ENCODE results near the gene RINL.
"Not testable (repeated sequence)": the region's sequence is repeated elsewhere in the genome, so short reads cannot be mapped to it uniquely, and the experiment has no call there.

The RINL gene

DNA sequence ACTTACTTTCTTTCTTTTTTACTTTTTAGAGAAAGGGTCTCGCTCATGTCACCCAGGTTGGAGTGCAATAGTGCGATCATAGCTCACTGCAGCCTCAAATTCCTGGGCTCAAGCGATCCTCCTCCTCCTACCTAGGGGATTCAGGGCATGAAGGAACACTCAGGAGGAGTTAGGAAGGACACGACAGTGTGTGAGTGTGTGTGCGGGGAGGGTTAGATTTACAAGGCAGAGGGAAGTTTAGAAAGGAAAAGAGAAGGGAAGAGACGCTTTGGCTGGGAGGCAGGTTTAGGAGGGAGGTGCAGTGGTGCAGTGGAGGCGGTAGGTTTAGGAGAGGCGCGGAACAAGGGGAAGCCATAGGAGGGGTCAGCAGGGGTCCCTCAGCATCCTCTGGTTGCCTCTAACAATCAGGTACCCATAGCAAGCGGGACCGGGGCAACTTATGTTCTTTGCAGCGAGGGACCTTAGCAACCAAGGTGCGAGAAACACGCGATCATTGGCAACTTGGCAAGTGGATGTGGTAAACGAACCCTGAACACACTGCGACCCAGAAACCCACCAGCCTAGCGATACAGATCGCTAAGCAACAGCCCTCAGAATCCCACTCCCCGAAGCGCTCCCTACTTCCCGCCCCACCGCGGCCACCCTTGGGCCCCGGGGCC is 20.8 kb upstream of the RINL start:
- DNase-seq (ENCODE audit: insufficient read length, low spot score) (no peak), FAIRE-seq (no peak)
- TF ChIP-seq POLR2A (IDR thresholded peaks at IDR 0.05; ENCODE audit: low read depth, low read length) = no peak

DNA sequence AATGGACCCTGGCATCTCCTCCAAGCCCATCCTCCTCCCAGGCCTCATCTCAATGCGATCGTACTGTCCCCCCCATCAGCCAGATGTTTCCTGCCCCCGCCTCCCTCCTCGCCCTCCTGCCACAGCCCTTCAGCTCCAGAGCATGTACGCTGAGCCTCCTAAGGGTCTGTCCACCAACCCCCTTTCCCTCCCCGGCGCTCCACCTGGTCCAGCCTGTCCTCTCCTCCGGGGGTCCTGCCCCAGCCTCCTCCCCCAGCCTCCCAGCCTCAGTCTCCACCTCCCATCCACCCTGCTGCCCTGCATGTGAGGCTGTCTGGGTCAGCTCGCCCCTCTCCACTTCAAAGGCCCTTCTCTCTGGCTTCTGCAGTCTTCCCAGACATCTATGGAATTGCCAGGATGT is 16.9 kb upstream of the RINL start:
- no peak for TF ChIP-seq POLR2A (IDR thresholded peaks at IDR 0.05; ENCODE audit: low read depth, low read length)
- DNase-seq (ENCODE audit: insufficient read length, low spot score) (no peak), FAIRE-seq (no peak)

DNA sequence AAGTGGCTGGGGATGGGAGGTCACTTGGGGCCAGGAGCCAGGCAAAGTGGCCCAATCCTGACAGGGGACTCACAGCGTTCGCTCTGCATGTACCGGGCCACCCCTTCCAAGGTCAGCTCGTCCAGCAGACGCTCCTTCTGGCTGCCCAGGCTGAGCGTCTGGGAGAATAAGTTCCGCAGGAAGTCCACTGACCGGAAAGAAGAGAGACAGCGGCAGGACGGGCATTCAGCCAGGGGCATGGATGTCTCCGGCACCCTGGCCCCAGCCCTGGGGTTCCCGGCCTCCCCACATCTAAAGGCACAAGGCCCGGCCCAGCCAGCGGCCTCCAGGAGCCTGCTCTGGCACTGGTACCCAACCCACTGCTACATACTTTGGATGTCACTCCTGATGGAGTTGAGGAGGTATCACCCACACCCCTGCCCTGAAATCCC is 15.3 kb upstream of the RINL start:
- no peak for FAIRE-seq
- TF ChIP-seq POLR2A (IDR thresholded peaks at IDR 0.05; ENCODE audit: low read depth, low read length) = no peak
- no peak for DNase-seq (ENCODE audit: insufficient read length, low spot score)

DNA sequence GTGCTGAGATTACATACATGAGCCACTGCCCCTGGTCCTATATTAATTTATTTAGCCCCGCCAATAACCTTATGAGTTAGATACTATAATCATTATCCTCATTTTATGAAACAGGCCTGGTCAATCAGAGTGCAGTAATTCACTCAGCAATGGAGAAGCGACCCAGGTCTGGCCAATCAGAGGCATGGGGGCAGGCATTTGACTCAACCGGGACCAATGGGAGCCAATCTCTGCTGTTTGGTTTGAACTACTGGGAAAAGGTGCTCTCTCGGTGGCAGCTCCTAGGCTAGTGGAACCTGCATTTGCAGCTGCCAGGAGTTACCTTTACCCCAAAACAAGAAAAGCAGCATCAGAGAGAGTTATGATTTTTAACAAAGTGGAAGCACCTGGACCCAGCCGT is 14.8 kb upstream of the RINL start:
- DNase-seq (ENCODE audit: insufficient read length, low spot score) = no peak
- no peak for FAIRE-seq
- no peak for TF ChIP-seq POLR2A (IDR thresholded peaks at IDR 0.05; ENCODE audit: low read depth, low read length)

DNA sequence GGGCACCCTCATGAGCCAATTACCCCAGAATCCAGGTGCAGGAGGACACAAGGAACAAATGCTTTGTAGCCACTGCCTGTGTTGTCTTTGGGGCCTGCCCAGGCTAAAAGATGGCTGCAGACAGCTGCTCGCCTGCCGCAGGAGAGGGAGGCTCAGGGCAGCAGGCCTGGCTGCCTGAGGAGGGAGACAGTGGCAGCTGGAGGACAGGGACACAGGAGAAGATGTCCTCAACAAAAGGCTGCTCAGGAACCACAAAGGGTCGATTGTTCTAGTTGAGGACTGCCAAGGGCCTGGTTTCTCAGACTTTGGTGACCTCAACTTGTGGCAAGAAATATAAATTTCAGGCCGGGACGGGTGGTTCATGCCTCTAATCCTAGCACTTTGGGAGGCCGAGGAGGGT is 13.7 kb upstream of the RINL start:
- no peak for FAIRE-seq

DNA sequence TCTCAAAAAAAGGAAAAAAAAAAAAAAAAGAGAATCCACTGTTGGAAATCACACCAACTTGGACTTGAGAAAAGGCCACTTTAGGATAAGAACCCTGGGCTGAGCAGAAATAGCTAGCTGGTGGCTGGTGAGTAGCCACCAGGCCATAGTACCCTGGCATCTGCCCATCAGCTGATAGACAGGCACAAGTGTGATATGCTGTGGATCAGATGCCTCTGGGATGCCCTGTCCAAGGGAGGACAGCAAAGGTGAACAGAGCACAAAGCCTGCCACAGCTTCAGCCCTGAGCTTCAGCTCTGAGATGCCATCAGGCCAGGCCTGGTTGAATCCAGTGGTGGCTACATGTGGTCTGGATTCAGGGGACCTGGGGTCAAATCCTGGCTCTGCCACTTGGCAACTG is 12.6 kb upstream of the RINL start:
- no peak for TF ChIP-seq POLR2A (IDR thresholded peaks at IDR 0.05; ENCODE audit: low read depth, low read length)
- FAIRE-seq (no peak), DNase-seq (ENCODE audit: insufficient read length, low spot score) (no peak)

More for the DNA sequence above, 13.7 kb upstream of the RINL start:
- TF ChIP-seq POLR2A (IDR thresholded peaks at IDR 0.05; ENCODE audit: low read depth, low read length) = 0 out of 2 replicates have a peak, but pooled peaks have one; percentile 10
- no peak for DNase-seq (ENCODE audit: insufficient read length, low spot score)

DNA sequence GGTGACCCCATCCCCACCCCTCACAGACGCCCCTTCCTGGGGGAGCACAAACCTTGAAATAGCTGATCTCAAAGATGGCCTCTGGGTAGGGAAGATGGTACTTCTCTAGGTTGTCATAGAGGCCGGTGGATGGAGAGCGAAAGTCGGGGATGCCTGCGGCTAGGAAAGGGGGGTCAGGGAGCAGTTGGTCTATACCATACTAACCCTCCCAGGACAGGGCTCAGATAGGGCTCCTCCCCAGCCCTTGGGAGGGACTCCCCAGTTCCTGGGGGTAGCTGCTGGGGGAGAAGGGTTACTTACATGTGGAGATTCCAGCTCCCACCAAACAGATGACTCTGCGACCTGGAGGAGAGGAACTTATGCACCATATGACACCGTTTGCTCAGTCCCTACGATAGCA is 11.7 kb upstream of the RINL start:
- FAIRE-seq (no peak), DNase-seq (ENCODE audit: insufficient read length, low spot score) (no peak)
- no peak for TF ChIP-seq POLR2A (IDR thresholded peaks at IDR 0.05; ENCODE audit: low read depth, low read length)

DNA sequence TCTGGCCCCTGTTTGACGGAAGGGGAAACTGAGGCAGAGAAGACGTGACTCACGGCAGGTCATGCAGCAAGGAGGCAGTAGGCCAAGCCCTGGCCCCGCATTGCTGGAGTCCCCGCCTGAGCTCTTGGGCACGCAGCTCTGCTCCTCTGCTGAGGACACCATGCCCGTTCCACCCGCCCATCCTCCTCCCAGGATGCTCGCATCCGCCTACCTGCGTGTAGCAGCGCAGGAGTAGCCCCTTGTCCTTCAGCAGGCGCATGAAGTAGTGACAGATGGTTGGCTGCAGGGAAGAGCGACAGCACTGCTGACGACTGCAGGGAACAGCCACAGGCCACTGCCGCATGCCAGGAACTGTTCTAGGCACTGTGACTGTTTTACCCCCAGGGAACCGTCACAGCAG is 10.8 kb upstream of the RINL start:
- FAIRE-seq (no peak), DNase-seq (ENCODE audit: insufficient read length, low spot score) (no peak)
- TF ChIP-seq POLR2A (IDR thresholded peaks at IDR 0.05; ENCODE audit: low read depth, low read length) = no peak

DNA sequence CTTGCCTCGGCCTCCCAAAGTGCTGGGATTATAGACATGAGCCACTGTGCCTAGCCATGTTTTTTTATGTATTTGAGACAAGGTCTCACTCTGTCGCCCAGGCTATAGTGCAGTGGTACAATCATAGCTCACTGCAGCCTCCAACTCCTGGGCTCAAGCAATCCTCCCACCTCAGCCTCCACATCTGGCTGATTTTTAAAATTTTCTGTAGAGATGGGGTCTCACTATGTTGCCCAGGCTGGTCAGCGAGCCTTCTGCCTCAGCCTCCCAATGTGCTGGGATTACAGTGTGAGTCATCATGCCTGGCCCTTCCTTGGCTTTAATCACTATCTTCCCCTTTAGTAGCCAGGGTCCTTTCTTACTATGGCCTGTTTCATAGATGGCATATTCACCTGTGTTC is 6.6 kb upstream of the RINL start:
- DNase-seq (ENCODE audit: insufficient read length, low spot score); FAIRE-seq: not testable (repeated sequence)

DNA sequence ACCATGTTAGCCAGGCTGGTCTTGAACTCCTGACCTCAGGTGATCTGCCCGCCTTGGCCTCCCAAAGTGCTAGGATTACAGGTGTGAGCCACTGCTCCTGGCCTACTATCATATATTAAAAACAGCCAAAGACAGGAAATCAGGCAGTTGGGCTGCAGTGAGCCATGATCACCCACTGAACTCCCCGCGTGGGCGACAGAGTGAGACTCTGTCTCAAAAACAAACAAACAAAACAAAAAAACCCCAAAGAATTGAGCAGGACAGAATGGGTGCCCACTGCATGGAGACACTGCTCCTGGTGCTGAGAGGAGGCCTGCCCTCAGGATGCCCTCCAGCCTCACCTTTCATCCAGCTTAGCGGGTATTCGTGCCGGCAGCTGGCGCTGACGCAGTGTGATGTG is 5.2 kb upstream of the RINL start:
- no peak for DNase-seq (ENCODE audit: insufficient read length, low spot score)
- no peak for FAIRE-seq
- no peak for TF ChIP-seq POLR2A (IDR thresholded peaks at IDR 0.05; ENCODE audit: low read depth, low read length)

DNA sequence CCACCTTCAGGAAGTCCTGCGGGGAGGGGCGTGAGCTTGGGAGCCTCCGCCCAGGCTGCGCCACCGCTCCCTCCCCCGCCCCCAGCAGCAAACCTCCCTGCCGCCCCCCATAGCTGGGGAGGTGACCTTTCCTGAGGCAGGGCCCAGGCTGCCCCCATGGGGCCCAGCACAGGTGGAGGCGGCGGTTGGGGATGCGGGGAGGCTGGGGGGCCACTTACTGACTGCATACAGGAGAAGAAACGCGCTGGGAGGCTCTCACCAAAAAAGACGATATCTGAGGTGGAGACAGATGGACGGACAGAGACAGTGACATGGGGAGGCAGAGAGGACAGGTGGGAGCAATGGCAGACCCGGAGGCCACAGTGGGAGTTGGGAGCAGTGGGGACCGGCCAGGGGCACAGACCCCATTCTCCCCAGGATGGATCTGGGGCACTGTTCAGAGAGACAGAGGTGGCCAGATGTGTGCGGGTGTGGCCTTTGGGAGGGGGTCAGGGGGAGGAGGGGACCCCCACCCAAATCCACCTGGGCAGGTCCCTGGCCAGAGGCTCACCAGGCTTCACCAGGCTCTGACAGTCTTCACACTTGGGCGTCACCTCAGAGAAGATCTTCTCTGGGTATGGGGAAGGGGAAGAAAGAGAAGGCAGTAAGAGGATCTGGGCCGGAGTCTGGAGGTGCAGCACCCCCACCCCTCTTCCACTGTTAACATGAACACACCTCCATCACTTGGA is 3.0 kb upstream of the RINL start:
- DNase-seq (ENCODE audit: insufficient read length, low spot score) (no peak), FAIRE-seq (no peak)
- no peak for TF ChIP-seq POLR2A (IDR thresholded peaks at IDR 0.05; ENCODE audit: low read depth, low read length)

DNA sequence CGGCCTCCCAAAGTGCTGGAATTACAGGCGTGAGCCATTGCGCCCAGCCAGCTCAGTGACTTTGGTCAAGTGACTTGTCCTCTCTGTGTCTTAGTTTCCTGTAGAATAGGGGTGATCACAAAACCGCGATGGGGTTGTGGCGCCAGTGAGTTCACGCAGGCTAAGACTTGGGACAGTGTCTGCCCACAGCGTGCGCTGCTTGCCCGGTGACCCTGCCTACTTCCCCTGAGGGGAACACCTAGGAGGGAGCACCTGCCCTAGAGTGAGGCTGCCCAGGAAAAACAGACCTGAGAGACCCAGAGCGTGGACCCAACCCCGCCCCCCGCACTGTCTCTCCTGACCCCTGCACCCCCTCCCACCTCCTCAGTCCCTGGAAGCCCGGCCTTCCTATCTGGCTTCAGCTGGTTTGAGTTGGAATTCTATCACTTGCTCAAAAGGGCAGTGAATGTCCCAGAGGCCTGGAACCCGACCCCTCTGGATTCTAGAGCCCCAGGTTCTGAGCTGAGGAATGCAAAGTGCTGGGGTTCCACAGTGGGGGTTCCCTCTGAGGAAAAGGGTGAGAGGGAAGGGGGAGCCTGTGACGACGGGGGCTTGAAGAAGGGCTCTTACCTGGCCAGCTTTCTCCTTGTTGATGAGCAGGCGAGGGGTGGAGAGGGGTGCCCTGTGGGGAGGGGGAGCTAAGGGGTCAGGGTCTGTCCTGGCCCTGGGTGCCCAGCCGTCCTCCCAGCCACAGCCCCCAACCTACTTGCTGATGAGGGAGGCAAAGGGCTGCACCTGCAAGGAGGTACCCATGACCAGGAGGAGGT is 2.2 kb upstream of the RINL start:
- no peak for FAIRE-seq
- TF ChIP-seq POLR2A (IDR thresholded peaks at IDR 0.05; ENCODE audit: low read depth, low read length) = no peak
- no peak for DNase-seq (ENCODE audit: insufficient read length, low spot score)

DNA sequence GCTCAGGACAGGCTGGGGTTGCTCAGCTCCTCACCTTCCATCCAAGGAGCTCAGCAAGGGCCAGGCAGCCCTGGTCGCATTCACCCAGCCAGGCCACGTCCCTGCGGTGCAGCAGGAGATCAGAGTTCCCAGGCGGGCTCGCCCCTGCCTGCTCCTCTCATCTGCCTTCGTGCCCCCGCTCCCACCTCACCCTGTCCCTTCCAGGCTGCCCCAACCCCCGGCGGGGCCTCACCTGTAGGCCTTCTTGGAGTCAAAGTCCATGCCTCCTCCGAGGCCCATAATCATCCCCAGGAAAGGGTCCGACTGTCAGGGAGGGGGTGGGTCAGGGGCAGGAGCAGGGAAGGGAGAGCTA is 1.3 kb upstream of the RINL start:
- TF ChIP-seq POLR2A (IDR thresholded peaks at IDR 0.05; ENCODE audit: low read depth, low read length) = no peak
- no peak for FAIRE-seq
- DNase-seq (ENCODE audit: insufficient read length, low spot score) = no peak

DNA sequence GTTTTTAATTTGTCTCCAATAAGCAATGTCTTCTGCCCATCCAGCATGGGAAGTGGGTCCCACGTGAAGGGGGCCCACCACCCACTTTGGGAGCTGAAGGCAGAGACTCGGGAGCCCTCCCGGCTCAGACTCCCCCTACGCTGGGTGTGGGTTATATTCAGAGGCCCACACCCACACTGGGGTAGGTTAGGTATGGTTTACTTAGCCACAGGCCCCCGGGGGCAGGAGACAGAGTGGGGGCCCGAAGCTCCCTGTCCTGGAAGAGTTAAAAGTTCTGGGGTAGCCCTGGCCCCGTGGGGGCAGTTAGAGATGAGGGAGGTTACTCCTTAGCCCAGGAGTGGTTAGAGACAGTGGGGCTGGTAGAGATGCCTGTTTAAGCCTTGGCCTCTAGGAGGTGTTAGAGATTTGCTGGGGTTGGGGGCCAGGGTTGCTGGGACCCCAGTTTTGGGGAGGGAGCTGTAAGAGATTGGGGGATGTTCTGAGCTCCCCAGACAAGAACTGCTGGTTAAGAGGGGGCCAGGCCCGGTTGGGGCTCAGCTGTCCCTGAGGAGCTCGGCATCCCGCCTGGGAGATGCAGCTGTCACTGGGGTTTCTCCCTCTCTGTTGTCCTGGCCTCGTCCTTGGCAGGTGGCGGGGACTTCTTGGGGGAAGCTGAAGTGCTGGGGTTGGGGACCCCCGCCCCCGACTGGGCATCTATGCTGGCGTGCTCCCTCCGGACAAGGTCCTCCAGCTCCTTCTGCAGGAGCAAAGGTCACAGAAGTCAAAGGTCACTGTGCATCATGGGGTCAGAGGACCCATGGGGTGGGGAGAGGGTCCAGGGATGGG is 712 bp upstream of the RINL start:
- no peak for TF ChIP-seq POLR2A (IDR thresholded peaks at IDR 0.05; ENCODE audit: low read depth, low read length)
- no peak for FAIRE-seq
- no peak for DNase-seq (ENCODE audit: insufficient read length, low spot score)
